Memory B cell (primary cell): ENCODE results near the gene SPRYD3.

Experiments
- ATAC-seq: fragments of 150-1000 bp; cut with Tn5 transposase; 2 replicates; pipeline ENCODE4 v1.10.0; 2021; ENCODE audit warnings: low read depth, mild to moderate bottlenecking, moderate library complexity
- DNase-seq, 2 donors: peaks; one replicate each; pipeline ENCODE4 v3.0.0; 2022; ENCODE audit warnings: low spot score in 2 of 2
- H3K27ac Mint-ChIP-seq: one replicate; pipeline ENCODE4 v1.8.0; 2022; ENCODE audit warnings: mild to moderate bottlenecking, moderate library complexity, mixed read lengths
- H3K27me3 Mint-ChIP-seq: one replicate; pipeline ENCODE4 v1.8.0; 2022; ENCODE audit warnings: mixed read lengths
- H3K36me3 Mint-ChIP-seq: one replicate; pipeline ENCODE4 v1.8.0; 2022; ENCODE audit warnings: mild to moderate bottlenecking, mixed read lengths
- H3K4me1 Mint-ChIP-seq: one replicate; pipeline ENCODE4 v1.8.0; 2022; ENCODE audit warnings: mixed read lengths
- H3K4me3 Mint-ChIP-seq: one replicate; pipeline ENCODE4 v1.8.0; 2022; ENCODE audit warnings: mild to moderate bottlenecking, moderate library complexity, mixed read lengths
- H3K9me3 Mint-ChIP-seq: one replicate; pipeline ENCODE4 v1.8.0; 2022; ENCODE audit warnings: mixed read lengths

The SPRYD3 gene

GRCh38 chr12:53014709-53015108, 64.5 kb downstream of the SPRYD3 start:
- no peaks in the 10 kb centered on the region for H3K9me3 Mint-ChIP-seq
- H3K4me3 Mint-ChIP-seq = no peak overlapping the region
- peaks cover 18% of the 10 kb centered on the region for H3K36me3 Mint-ChIP-seq
- no peaks in the 10 kb centered on the region for H3K27me3 Mint-ChIP-seq
- no peak for ATAC-seq
- DNase-seq = no peak
- H3K27ac Mint-ChIP-seq = no peak overlapping the region
- peaks cover 14% of the 10 kb centered on the region for H3K4me1 Mint-ChIP-seq
